Sigmoid colon (tissue), 4 donors: ENCODE results near the gene MRPL20.

Experiments used
- CTCF ChIP-seq, 4 experiments: fragments of 450-650 bp in 3 of 4; fragments of 200-600 bp in 1 of 4; IDR thresholded peaks; one replicate each; pipeline ENCODE4 v1.5.1; 2016 to 2019; ENCODE audit warnings: antibody characterized with exemption in 4 of 4, mild to moderate bottlenecking in 3 of 4, moderate library complexity in 2 of 4
- EP300 ChIP-seq, 4 donors: sonication (generic); formaldehyde crosslinking; IDR thresholded peaks; one replicate each; pipeline ENCODE4 v1.6.1; 2017; ENCODE audit warnings: antibody characterized with exemption in 4 of 4
- POLR2A ChIP-seq, 2 donors: fragments of 450-650 bp; IDR thresholded peaks; one replicate each; pipeline ENCODE4 v1.6.1; 2016; ENCODE audit warnings: antibody characterized with exemption in 2 of 2, mild to moderate bottlenecking in 2 of 2, moderate library complexity in 2 of 2
- POLR2AphosphoS5 ChIP-seq, 4 donors: sonication (generic); formaldehyde crosslinking; IDR thresholded peaks; one replicate each; pipeline ENCODE4 v1.6.1; 2017; ENCODE audit warnings: antibody characterized with exemption in 4 of 4

- no peak for TF ChIP-seq CTCF (IDR thresholded peaks at IDR 0.05)
- no peak for TF ChIP-seq EP300 (IDR thresholded peaks at IDR 0.05)
- TF ChIP-seq POLR2A (IDR thresholded peaks at IDR 0.05), result no peak
- TF ChIP-seq POLR2AphosphoS5 (IDR thresholded peaks at IDR 0.05), result no peak
Observed at GRCh38 chr1:1430992-1431844, 24.1 kb upstream of the MRPL20 start.
